GM12892 (cell line): Measurements from ENCODE around the gene ZNHIT3.

Experiments
- DNase-seq: peaks from one replicate; pipeline ENCODE4 v3.0.0; 2011; ENCODE audit not compliant: insufficient read length
- FAIRE-seq: peaks from 2 replicates; lab custom pipeline; 2011; peaks lifted over from hg19 to GRCh38; lab: Jason Lieb, UNC
- POLR2A ChIP-seq: IDR thresholded peaks from 2 replicates; pipeline ENCODE4 v1.6.1; 2011; ENCODE audit warnings: low read depth, low read length, control low read depth
- POLR2AphosphoS5 ChIP-seq: IDR thresholded peaks from 2 replicates; pipeline ENCODE4 v1.6.1; 2011; ENCODE audit warnings: low read depth, low read length, control low read depth
- TAF1 ChIP-seq: IDR thresholded peaks from 2 replicates; pipeline ENCODE4 v1.6.1; 2011; ENCODE audit warnings: low read depth, mild to moderate bottlenecking, control low read depth, low read length, borderline replicate concordance

ZNHIT3 gene

GRCh38 chr17:36494674-36495073 is 8.2 kb downstream of the ZNHIT3 start:
- FAIRE-seq (no peak), DNase-seq (no peak)
- TF ChIP-seq POLR2AphosphoS5 (no peak), TAF1 (no peak), POLR2A (no peak)

GRCh38 chr17:36495076-36495578 is 8.6 kb downstream of the ZNHIT3 start:
- FAIRE-seq: no peak
- TF ChIP-seq TAF1 (no peak), POLR2A (no peak), POLR2AphosphoS5 (no peak)

GRCh38 chr17:36496018-36496789 is 9.7 kb downstream of the ZNHIT3 start:
- DNase-seq (no peak), FAIRE-seq (no peak)

More at GRCh38 chr17:36495076-36495578, 8.6 kb downstream of the ZNHIT3 start:
- DNase-seq: no peak

GRCh38 chr17:36498155-36498554 is 11.7 kb downstream of the ZNHIT3 start:
- TF ChIP-seq POLR2AphosphoS5: no peak
- TF ChIP-seq POLR2A: no peak
- no peak for TF ChIP-seq TAF1
- FAIRE-seq (no peak), DNase-seq (no peak)

More at GRCh38 chr17:36496018-36496789, 9.7 kb downstream of the ZNHIT3 start:
- no peak for TF ChIP-seq POLR2A
- peak; percentile 32; the same call in 1 of the 2 replicates for TF ChIP-seq POLR2AphosphoS5
- no peak for TF ChIP-seq TAF1

GRCh38 chr17:36498560-36499300 is 12.2 kb downstream of the ZNHIT3 start:
- FAIRE-seq: no peak

GRCh38 chr17:36500745-36501225 is 14.3 kb downstream of the ZNHIT3 start:
- no peak for FAIRE-seq
- no peak for TF ChIP-seq POLR2AphosphoS5
- TF ChIP-seq POLR2A: 0 out of 2 replicates have a peak, but pooled peaks have one; percentile 21

More at GRCh38 chr17:36498560-36499300, 12.2 kb downstream of the ZNHIT3 start:
- TF ChIP-seq POLR2A: no peak
- TF ChIP-seq POLR2AphosphoS5: no peak
- no peak for TF ChIP-seq TAF1
- no peak for DNase-seq

GRCh38 chr17:36501351-36501750 is 14.9 kb downstream of the ZNHIT3 start:
- DNase-seq (no peak), FAIRE-seq (no peak)
- TF ChIP-seq TAF1 (no peak), POLR2AphosphoS5 (no peak), POLR2A (no peak)

More at GRCh38 chr17:36500745-36501225, 14.3 kb downstream of the ZNHIT3 start:
- DNase-seq: no peak

- no peak for TF ChIP-seq TAF1
- TF ChIP-seq POLR2AphosphoS5: no peak
- no peak for TF ChIP-seq POLR2A
- DNase-seq: no peak
- FAIRE-seq: no peak
Observed at GRCh38 chr17:36501963-36502362, 15.5 kb downstream of the ZNHIT3 start.

GRCh38 chr17:36503456-36504155 is 17.1 kb downstream of the ZNHIT3 start:
- no peak for TF ChIP-seq POLR2A
- TF ChIP-seq POLR2AphosphoS5: no peak
- TF ChIP-seq TAF1: no peak
- no peak for DNase-seq
- FAIRE-seq: no peak

- DNase-seq (no peak), FAIRE-seq (no peak)
- TF ChIP-seq POLR2AphosphoS5: no peak
- TF ChIP-seq TAF1: no peak
- TF ChIP-seq POLR2A: no peak
Observed at GRCh38 chr17:36504156-36504545, 17.7 kb downstream of the ZNHIT3 start.
